ENCODE results near the gene HGF. TPM values are rescaled to one million over a fixed set of nuclear protein-coding genes. Genes with fewer than 3 reads are reported as not detected.

HGF gene
- total RNA-seq, 1 donor from 2014 or later = 5.3 TPM

GRCh38 chr7:81685270-81685868, 84.5 kb downstream of the HGF start:
- DNase-seq (ENCODE audit: low read depth) = no peak

- peak; percentile 100 for DNase-seq (ENCODE audit: low read depth)
Measured at GRCh38 chr7:81684514-81685269, 85.2 kb downstream of the HGF start.

GRCh38 chr7:81684033-81684432, 85.8 kb downstream of the HGF start:
- no peak for DNase-seq (ENCODE audit: low read depth)

- no peak for DNase-seq (ENCODE audit: low read depth)
Measured at GRCh38 chr7:81682873-81683272, 87.0 kb downstream of the HGF start.

GRCh38 chr7:81680120-81680519, 89.7 kb downstream of the HGF start:
- no peak for DNase-seq (ENCODE audit: low read depth)

GRCh38 chr7:81676813-81677212, 93.0 kb downstream of the HGF start:
- peak; percentile 94 for DNase-seq (ENCODE audit: low read depth)

- peak; percentile 59 for DNase-seq (ENCODE audit: low read depth)
Measured at GRCh38 chr7:81676105-81676811, 93.6 kb downstream of the HGF start.

- DNase-seq (ENCODE audit: low read depth) = no peak
Measured at GRCh38 chr7:81674431-81674830, 95.4 kb downstream of the HGF start.

GRCh38 chr7:81672872-81673271, 97.0 kb downstream of the HGF start:
- no peak for DNase-seq (ENCODE audit: low read depth)

- no peak for DNase-seq (ENCODE audit: low read depth)
Measured at GRCh38 chr7:81669476-81670105, 100.3 kb downstream of the HGF start.

GRCh38 chr7:81666209-81666608, 103.6 kb downstream of the HGF start:
- no peak for DNase-seq (ENCODE audit: low read depth)

GRCh38 chr7:81665236-81665635, 104.6 kb downstream of the HGF start:
- DNase-seq (ENCODE audit: low read depth) = no peak

GRCh38 chr7:81664304-81664703, 105.5 kb downstream of the HGF start:
- DNase-seq (ENCODE audit: low read depth) = no peak

GRCh38 chr7:81662531-81662930, 107.3 kb downstream of the HGF start:
- DNase-seq (ENCODE audit: low read depth) = no peak

GRCh38 chr7:81659697-81660395, 110.0 kb downstream of the HGF start:
- no peak for DNase-seq (ENCODE audit: low read depth)

GRCh38 chr7:81657551-81657950, 112.3 kb downstream of the HGF start:
- DNase-seq (ENCODE audit: low read depth) = no peak

GRCh38 chr7:81655271-81655670, 114.6 kb downstream of the HGF start:
- DNase-seq (ENCODE audit: low read depth) = no peak

- no peak for DNase-seq (ENCODE audit: low read depth)
Measured at GRCh38 chr7:81652225-81652624, 117.6 kb downstream of the HGF start.

Measured in myocyte (in vitro differentiated cells).